ENCODE data around the gene BPHL. TPM values are rescaled to one million over a fixed set of nuclear protein-coding genes. Genes with fewer than 3 reads are reported as not detected.

Gene BPHL
- total and polyA plus RNA-seq, 4 donors = 6.0 to 14.9 (median 13.0) TPM

- peaks cover 0 to 14% (median 8%) of the 10 kb centered on the region in 4 donors for H3K36me3 ChIP-seq (ENCODE audit: control insufficient read depth in 4 of 4, insufficient read depth in 4 of 4, low read length in 4 of 4)
- H3K4me3 ChIP-seq = no peak overlapping the region
- no peaks in the 10 kb centered on the region for H3K27me3 ChIP-seq (ENCODE audit: control insufficient read depth in 3 of 3, insufficient read depth in 3 of 3, low read length in 2 of 3)
- no peak overlapping the region for H3K9ac ChIP-seq (ENCODE audit: insufficient read depth in 1 of 2, low read length in 2 of 2)
- TF ChIP-seq CTCF (IDR thresholded peaks at IDR 0.05; ENCODE audit: control extremely low read depth, extremely low read depth) = no peak
- DNase-seq = no peak
- H3K27ac ChIP-seq (ENCODE audit: low read depth in 1 of 2, low read length in 1 of 2) = no peak overlapping the region
- H3K4me1 ChIP-seq (ENCODE audit: control insufficient read depth in 5 of 5, insufficient read depth in 5 of 5, low read length in 5 of 5) = no peaks in the 10 kb centered on the region
- 45 to 46% methylated on average over 2 of the region's 2 CpGs for WGBS, 2 donors
- H3K9me3 ChIP-seq (ENCODE audit: control insufficient read depth in 4 of 4, insufficient read depth in 3 of 4, low read length in 3 of 4) = no peaks in the 10 kb centered on the region
- ATAC-seq (ENCODE audit: insufficient read depth, low FRiP score) = no peak
Observed at GRCh38 chr6:3125815-3126214, 7.3 kb downstream of the BPHL start.

- TF ChIP-seq CTCF (IDR thresholded peaks at IDR 0.05; ENCODE audit: control extremely low read depth, extremely low read depth) = no peak
- H3K36me3 ChIP-seq (ENCODE audit: control insufficient read depth in 4 of 4, insufficient read depth in 4 of 4, low read length in 4 of 4) = peaks cover 0 to 19% (median 12%) of the 10 kb centered on the region in 4 donors
- no peak overlapping the region for H3K9ac ChIP-seq (ENCODE audit: insufficient read depth in 1 of 2, low read length in 2 of 2)
- 95 to 98% methylated on average over 15 of the region's 15 CpGs for WGBS, 2 donors
- H3K4me3 ChIP-seq = no peak overlapping the region
- ATAC-seq (ENCODE audit: insufficient read depth, low FRiP score) (no peak), DNase-seq (no peak)
- H3K27ac ChIP-seq (ENCODE audit: low read depth in 1 of 2, low read length in 1 of 2) = no peak overlapping the region
- H3K9me3 ChIP-seq (ENCODE audit: control insufficient read depth in 4 of 4, insufficient read depth in 3 of 4, low read length in 3 of 4) = no peaks in the 10 kb centered on the region
- H3K4me1 ChIP-seq (ENCODE audit: control insufficient read depth in 5 of 5, insufficient read depth in 5 of 5, low read length in 5 of 5) = no peaks in the 10 kb centered on the region
- no peaks in the 10 kb centered on the region for H3K27me3 ChIP-seq (ENCODE audit: control insufficient read depth in 3 of 3, insufficient read depth in 3 of 3, low read length in 2 of 3)
Observed at GRCh38 chr6:3128356-3129108, 10.0 kb downstream of the BPHL start.

DNA sequence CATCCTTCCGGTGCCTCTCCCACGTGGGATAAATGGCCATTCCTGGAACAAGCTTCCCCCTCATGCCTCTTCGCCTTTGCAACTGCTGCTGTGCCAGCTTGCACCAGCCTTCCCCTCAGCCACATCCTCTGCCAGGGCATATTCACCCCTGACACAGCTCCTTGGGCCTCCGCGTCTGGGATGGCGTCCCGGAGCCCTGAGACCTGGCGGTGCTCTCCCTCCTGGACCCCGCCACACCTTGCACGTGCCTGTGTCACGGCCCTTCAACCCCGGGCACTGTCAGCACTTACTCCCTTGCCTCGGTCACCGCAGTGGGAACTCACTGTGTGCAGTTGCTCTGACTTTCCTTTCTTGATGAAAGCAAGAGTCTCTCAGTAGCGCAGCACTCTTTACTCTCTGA is 13.2 kb downstream of the BPHL start:
- 94% methylated on average over 15 of the region's 15 CpGs for WGBS, 2 donors
- TF ChIP-seq CTCF (IDR thresholded peaks at IDR 0.05; ENCODE audit: control extremely low read depth, extremely low read depth) = no peak
- Histone ChIP-seq H3K27ac (ENCODE audit: low read depth in 1 of 2, low read length in 1 of 2) (no peak overlapping the region), H3K27me3 (ENCODE audit: control insufficient read depth in 3 of 3, insufficient read depth in 3 of 3, low read length in 2 of 3) (no peaks in the 10 kb centered on the region), H3K36me3 (ENCODE audit: control insufficient read depth in 4 of 4, insufficient read depth in 4 of 4, low read length in 4 of 4) (peaks cover 0 to 33% (median 14%) of the 10 kb centered on the region in 4 donors), H3K4me1 (ENCODE audit: control insufficient read depth in 5 of 5, insufficient read depth in 5 of 5, low read length in 5 of 5) (no peaks in the 10 kb centered on the region), H3K9me3 (ENCODE audit: control insufficient read depth in 4 of 4, insufficient read depth in 3 of 4, low read length in 3 of 4) (no peaks in the 10 kb centered on the region), H3K9ac (ENCODE audit: insufficient read depth in 1 of 2, low read length in 2 of 2) (no peak overlapping the region), H3K4me3 (no peak overlapping the region)
- ATAC-seq (ENCODE audit: insufficient read depth, low FRiP score) (no peak), DNase-seq (no peak)

Measured in lung (tissue), 12 donors.